Ecto neural progenitor cell (in vitro differentiated cells): ENCODE results near the gene GNPAT.
A peak's percentile ranks its signal among the peaks of the same experiment; 100 is the strongest.
"Not testable (repeated sequence)": the region's sequence is repeated elsewhere in the genome, so short reads cannot be mapped to it uniquely, and the experiment has no call there.

Source experiments
- DNase-seq: peaks from one replicate; pipeline ENCODE4 v3.0.0-alpha.2; 2018; ENCODE audit warnings: low spot score

Gene GNPAT

DNA sequence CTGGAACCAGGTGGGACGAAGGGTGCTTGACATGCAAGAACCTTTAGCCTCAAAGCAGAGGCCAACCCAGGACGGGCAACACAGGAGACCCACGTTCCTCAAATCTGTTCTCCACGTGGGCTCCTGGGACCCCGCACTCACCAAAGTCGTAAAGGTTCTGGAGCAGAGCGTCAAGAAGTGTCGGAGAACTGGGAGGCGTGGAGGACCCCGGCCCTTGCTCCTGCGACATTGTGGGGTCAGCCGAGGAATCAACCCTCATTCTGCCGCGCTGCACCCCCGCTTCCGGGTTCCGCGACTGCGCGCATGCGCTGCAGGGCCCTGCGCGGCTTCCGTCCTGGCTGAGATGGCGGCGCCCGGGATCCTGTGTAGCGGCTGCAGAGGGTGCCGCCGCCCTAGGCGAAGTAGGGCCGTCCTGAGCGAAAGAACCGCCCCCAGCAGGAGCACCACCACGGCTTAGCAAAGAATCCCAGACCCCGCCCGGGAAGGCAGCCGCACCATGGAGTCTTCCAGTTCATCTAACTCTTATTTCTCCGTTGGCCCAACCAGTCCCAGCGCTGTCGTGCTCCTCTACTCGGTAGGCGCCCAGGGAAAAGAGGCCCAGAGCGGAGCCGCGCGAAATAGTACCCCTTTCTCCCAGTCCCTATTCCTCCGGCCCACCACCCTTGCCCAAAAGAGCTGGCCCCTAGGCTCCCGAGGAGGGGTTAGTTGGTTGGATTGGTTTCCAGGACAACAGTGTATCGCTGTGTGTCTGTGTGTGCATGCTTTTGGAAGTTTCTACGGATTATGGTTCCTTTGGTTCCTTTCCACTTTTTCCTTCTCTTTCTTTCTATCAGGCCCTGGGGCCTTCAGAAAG, at the start of gene GNPAT:
Gene GNPAT, plus strand, starts transcription at position 330 of the 853 bp plus-strand sequence. Its CDS starts 167 bp downstream, at position 497.
- DNase-seq, result peak; percentile 95

DNA sequence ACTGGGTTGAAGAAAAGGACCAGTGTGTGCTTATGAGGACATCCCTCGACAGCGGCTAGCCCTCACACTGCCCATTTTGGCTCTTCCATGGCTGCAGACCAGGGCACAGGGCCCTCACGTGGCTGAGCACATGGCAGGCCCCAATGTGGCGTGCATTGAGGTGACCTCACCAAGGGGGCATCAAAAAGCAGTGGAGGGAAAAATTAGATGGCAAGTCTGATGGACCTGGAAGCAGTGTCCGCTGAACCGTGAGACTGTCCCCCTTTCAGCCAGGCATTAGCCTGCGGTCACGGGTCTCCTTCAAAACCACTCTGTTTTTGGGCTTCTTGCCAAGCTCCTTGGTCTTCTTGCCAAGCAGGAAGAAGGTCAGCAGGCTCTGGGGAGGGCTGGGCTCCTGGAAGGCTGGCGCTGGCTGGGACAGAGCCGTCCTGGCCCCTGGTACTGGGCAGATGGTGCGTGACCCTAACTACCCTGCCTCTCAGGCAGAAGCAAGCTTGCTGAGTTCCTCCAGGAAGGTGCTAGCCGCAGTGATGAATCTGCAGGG, 48.3 kb upstream of the GNPAT start:
- DNase-seq, result no peak

DNA sequence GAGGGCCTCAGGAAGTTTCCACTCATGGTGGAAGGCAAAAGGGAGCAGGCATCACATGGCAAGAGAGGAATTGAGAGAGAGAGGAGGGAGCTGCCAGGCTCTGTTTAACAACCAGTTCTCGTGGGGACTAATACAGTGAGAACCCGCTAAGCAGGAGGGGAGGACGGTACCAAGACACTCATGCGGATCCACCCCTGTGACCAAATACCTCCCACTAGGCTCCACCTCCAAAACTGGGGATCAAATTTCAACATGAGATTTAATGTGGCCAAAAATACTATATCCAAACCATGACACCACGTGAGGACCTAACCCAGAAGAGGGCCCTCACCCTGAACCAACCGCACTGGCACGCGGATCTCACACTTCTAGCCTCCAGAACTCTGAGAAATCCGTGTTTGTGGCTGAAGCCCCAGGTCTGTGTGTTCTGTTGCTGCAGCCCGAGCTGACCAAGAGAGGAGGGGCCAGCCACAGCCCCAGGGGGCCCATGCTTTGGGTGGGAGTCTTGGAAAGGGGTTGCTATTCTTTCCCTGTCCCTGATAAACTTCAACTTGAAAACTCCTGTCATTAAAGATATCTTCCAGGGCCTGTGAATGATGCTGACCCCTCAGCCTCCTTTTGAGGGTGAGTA, 47.2 kb upstream of the GNPAT start:
- no peak for DNase-seq

DNA sequence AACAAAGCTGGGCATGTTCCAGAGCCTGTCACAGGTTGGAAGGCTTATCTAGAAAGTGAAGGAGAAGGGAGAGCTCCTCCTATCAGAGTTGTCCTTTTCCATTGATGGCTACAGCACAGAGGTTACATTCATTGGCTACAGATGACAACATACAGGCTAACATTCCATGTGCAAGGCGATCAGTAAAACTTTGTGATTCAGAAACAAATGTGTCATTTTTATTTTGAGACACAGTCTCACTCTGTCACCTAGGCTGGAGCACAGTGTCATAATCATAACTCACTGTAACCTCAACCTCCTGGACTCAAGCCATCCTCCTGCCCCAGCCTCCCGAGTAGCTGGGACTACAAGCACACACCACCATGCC, 46.6 kb upstream of the GNPAT start:
- DNase-seq, result no peak

- DNase-seq, result no peak
Measured at GRCh38 chr1:231194843-231195516, 46.0 kb upstream of the GNPAT start.

GRCh38 chr1:231196307-231196706, 44.7 kb upstream of the GNPAT start:
- DNase-seq, result no peak

GRCh38 chr1:231196728-231197127, 44.3 kb upstream of the GNPAT start:
- DNase-seq, result no peak

DNA sequence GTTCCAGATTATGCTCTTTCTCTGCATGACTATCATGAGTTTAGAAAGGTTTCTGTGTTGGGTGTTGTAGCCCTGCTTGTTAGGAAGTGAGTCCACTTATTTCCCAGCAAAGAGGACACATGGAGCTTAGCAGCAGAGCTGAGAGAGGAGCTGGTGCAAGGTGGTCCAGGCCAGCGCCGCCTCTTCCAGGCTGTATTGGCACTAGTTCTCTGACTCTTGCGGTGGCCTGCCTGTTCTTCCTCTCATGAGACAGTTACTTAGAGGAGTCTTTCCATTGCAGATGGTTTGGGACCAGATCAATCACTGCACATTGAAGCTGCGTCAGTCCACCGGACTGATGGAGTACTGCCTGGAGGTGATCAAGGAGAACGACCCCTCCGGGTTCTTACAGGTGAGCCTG, 41.1 kb upstream of the GNPAT start:
- no peak for DNase-seq

DNA sequence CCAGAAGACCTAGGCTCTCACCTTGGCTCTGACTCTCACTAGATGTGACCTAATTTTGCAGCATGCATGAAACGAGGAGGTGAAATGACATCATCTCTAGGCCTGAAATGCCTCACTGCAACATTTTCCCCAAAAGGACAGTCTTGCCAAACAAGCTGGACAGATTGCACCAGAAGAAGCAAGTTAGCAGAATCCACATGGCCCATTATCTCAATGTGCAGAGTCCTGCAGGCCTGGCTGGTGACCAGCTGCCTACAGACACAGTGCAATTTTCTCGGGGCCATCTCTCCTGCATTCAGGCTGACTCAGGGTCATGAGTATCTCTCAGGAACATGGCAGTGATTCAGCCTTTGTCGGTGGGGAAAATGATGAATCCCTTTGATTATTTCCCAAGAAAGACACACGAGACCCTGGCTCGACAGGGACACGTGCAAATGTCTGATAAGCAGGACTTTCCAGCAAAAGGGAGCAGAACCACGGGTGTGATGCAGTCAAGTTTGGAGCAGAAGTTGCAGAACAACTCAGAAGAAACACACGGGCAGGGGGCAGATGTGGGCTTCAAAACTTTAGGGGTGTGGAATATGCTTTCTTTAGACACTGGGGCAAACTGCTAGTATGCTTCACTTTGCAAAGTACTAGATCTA, 40.5 kb upstream of the GNPAT start:
- no peak for DNase-seq

DNA sequence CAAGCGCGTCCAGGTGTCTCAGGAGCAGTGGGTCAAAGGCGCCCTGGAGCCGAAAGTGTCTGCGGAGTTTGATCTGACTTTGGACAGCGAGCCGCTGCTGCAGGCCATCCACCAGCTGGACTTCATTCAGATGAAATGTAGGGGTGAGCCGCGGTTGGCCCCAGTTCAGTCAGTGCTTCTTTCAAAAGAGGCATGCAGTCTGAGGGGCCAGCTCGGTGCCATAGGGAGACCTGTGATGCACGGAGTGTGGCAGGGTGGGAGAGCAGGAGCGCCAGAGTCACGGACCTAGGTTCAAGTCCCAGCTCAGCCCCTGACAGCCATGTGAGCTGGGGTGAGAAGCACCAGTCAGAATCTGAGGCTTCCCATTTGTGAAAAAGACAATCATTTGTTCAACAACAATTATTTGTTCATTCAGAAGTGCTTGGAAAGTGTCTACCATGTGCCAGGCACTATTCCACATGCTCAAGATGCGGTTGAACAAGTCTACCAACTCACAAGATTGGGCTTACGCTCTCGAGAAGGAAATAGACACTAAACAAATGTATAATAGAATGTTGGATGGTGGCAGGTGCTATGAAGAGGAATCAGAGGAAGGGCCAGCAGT, 39.5 kb upstream of the GNPAT start:
- DNase-seq, result no peak

DNA sequence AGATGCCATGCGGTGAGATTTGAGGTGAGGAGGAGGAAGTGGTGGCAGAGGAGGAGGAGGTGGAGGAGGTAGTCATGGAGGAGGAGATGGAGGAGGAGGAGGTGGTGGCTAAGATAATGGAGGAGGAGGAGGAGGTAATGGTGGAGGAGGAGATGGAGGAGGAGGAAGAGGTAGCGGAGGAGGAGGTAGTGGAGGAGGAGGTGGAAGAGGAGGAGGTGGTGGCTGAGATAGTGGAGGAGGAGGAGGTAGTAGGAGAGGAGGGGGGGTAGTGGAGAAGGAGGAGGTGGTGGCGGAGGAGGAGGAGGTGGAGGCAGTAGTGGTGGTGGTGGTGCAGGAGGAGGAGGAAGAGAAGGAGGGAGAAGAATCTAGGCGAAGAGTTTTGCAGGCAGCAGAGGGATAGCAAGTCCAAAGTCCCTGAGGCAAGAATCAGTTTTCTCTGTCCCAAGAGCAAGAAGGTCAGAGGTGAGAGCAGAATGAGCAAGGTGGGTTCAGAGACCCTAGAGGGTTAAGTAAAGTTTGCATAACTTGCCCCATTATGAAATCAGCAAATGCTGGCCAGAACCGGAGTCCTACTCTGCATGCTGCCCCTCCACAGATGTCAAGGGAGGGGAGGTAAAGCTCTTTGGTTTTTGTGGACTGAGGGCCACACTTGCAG, 38.9 kb upstream of the GNPAT start:
- no peak for DNase-seq

GRCh38 chr1:231203259-231204057, 37.6 kb upstream of the GNPAT start:
- DNase-seq, result no peak

GRCh38 chr1:231206856-231207255, 34.2 kb upstream of the GNPAT start:
- DNase-seq, result no peak

DNA sequence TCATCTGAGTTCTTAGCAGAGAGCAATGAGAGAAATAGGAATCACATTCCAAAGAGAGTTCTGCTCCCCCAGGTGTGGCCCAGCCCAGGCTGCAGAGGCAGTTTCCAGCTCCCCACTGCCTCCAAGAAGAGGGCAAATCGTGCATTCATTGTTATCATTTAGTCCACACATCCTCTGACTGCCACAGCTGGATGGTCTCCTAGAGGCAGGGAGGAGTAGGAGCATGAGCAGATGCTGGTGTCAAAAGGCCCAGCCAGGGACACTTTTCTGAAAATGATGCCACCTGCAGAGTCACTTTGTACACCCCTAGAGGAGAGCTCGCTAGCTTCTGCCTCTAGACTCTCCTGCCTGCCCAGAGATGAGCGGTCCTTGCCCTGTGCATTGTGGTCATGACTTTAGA, 33.6 kb upstream of the GNPAT start:
- no peak for DNase-seq

GRCh38 chr1:231208980-231209379, 32.0 kb upstream of the GNPAT start:
- no peak for DNase-seq

DNA sequence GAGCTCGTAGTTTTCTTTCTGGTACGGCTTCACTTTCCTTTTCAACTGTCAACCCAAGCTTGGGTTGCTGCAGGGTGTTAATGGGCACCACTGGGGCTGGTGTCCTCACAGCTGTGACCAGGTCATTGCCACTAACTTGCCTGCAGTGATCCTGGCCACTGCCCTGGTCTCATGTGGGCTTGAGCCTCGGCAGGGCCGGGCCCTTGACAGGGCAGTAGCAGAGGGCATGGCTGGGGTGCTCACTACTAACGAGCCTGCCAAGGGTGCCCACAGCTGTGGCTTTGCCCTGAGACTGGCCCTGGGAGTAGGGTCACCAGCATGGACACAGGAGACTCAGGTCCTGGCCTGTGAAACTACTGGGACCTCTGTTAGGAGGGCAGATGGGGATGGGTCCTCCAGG, 31.5 kb upstream of the GNPAT start:
- no peak for DNase-seq

- DNase-seq, result no peak
Measured at GRCh38 chr1:231210126-231210525, 30.9 kb upstream of the GNPAT start.

GRCh38 chr1:231211005-231211857, 29.8 kb upstream of the GNPAT start:
- peak; percentile 92 for DNase-seq

GRCh38 chr1:231212301-231212700, 28.7 kb upstream of the GNPAT start:
- DNase-seq, result not testable (repeated sequence)
